ENCODE measurements around the gene SNX20.

DNA sequence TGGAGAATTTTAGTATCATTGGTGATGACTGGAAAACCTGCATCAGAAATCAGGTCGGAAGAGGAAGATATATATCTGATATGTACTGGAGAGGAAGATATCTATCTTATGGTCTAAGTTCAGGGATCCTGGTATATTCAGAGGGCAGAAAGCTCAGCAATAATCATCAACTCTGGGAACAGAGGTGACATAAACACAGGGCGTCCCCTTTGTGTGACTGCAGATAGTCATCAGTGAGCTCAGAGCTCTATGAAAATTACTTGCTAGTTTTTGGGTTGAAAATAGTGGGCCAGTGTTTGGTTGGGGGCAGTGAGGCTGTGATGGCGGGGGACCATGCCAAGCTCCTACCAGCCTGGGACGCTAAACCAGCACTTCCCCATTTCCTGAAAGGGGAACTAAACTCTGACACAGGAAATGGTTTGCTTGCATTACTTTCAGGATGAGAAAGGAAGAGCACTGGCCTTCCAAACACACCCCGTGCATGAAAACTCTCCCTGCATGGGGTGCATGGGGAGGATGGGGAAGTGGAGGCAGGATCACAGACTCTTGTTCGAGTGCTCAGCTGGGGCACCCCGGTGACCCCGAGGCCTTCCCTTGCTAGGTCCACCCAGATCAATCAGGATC lies 28.1 kb upstream of the SNX20 start:
- TF ChIP-seq POLR2A (IDR thresholded peaks at IDR 0.05) = no peak
- TF ChIP-seq POLR2AphosphoS5 (IDR thresholded peaks at IDR 0.05; ENCODE audit: insufficient read depth in 1 of 2, low read depth in 1 of 2) = no peak
